GM18907 (cell line): ENCODE measurements around the gene ELK4.
A peak's percentile ranks its signal among the peaks of the same experiment; 100 is the strongest.

Experiments used
- ATAC-seq: cut with Tn5 transposase; IDR thresholded peaks from one replicate; pipeline ENCODE4 v1.9.1; 2021; ENCODE audit warnings: mild to moderate bottlenecking, moderate library complexity; ENCODE audit not compliant: unreplicated experiment

ELK4 gene

DNA sequence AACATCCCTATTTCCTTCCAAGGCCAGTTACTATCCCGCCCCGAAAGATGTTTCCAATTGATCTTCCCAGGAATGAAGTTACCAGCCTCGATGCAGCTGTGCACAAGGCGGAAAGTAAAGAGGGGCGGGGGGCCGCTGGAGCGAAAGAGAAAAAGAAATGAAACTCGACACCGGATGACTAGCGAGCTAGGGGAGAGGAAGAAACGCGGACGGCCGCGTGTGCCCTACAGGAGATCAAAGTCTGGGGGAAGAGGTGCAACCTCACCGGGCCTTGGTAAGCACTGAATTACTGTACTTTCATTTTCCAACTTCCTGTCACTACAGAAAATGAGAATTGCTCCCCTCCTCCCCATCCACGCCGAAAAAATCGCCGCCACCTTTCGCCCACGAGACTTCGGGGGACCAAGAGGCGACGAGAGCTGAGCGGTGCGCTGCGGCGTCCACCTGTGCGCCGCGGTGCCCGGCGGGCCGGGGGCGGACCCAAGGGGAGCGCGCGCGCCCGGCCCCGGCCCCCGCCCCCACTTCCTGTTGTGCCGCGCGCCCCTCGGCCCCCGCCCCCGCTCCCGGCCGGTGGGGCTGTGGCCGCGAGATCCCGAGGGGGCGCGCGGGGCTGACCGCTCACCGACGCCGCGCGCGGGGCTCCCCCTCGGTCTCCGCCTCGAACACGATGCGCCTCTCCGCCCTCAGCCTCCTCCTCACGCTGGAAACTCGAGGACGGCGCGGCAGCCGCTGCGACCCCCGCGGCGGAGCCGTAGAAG is 622 bp downstream of the ELK4 start:
- peak; percentile 70 for ATAC-seq

DNA sequence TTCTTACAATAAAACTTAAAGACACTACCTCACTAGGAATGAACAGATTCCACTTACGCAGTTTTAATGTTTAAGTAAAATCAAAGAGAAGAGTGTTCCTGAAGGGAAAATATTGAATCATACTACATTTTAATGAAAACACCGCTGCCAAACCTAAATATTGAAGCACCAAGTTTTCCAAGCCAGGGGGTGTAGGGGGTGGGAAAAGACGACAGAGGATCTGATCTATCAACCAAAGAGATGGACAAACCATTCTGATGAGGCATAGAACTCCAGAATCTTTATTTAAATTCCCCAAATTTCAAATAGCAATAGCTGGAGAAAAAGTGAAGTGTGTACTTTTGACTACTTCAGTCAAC is 1.2 kb downstream of the ELK4 start:
- no peak for ATAC-seq

DNA sequence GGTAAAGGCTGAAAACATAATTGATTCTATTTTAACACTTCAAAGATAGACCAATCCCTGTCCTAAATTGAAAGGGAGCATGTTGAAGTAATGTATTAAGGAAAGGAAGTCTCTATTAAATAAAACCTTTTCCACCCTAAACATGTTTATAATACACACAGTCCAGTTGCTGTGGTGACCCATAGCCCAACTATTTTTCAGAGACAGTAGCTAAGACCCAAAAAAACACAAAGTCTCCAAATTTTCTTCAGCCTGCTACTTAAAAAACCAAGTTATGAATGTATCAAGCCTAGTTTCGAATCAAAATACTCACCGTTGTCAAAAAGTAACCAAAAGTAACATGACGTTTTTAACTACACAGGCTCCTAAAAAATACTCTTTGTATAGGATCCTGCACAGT is 1.6 kb downstream of the ELK4 start:
- ATAC-seq: no peak

DNA sequence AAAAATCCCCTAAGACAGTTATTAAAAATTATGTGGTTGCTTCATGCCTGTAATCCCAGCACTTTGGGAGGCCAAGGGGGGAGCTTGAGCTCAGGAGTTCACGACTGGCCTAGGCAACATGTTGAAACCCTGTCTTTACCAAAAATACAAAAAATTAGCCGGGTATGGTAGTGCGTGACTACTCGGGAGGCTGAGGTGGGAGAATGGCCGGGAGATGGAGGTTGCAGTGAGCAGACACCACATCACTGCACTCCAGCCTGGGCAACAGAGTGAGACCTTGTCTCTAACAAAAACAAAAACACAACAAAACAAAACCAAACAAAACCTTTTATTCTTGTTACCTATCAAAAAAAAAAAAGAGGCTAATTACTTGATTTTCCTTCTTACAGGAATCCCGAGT is 2.1 kb downstream of the ELK4 start:
- ATAC-seq: no peak

DNA sequence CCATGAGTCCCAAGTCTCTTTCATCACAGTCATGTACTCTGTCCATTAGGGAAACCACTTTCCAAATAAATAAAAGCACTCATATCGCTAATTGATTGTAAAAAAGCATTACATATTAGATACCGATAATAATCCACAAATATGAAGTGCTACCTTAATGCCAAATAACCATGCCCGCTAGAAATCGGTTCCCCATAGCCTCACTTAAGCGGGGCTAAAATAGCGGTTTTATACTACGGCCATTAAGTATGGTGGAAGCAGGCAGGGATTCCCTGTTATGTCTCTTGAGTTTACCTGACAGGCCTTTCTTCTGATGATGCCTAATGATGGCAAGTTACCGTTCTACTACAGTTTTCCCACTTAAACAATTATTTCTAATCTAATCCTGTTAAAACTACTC is 3.9 kb downstream of the ELK4 start:
- no peak for ATAC-seq

DNA sequence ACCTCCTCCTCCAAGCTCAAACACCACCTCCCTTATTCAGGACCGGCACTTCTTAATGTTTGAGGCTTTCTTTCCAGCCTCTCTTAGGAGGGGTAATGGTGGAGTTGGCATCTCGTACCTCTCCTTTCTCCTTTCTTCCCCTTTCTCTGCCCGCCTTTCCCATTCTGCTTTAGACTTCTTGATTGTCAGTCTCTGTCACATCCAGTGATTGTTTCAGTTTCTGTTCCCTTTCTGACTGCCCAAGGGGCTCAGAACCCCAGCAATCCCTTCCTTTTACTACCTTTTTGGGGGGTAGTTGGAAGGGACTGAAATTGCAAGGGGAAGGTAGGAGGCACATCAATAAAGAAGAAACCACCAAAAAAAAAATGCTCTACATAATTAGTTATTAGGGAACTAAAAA is 5.6 kb downstream of the ELK4 start:
- no peak for ATAC-seq

DNA sequence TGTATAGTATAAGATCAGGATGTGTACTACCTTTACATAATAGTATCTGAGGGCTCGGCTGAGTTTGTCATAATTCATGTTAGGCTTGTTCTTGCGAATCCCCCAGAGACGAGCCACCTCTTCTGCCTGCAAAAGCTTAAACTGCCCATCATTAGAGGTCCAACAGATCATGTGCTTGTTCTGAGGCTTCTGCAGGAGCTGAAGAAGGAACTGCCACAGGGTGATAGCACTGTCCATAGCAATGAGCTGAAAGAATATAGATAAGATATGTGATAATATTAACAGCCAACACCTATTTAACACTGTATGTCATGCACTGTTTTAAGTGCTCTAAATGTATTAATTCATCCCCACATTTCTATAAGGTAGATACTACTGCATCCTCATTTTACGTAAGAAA is 8.2 kb downstream of the ELK4 start:
- no peak for ATAC-seq

DNA sequence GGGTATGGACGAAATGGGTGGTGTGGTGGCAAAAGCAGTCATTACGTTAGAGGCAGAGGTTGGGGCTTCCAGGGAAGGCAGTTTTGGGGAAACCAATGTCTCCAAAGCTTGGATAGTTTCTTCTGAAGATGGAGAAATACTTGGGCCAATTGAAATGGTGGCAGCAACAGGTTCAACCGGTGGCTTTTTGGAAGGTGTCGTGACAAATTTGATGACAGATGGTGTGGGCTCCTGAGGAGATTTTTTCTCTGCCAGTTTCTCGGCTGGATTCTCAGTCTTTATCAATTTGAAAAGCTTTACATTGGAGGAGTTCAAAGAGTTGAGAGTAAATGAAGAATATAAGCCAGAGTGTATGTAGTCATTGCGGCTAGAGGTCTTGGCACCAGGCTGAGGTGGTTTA is 11.5 kb downstream of the ELK4 start:
- no peak for ATAC-seq

DNA sequence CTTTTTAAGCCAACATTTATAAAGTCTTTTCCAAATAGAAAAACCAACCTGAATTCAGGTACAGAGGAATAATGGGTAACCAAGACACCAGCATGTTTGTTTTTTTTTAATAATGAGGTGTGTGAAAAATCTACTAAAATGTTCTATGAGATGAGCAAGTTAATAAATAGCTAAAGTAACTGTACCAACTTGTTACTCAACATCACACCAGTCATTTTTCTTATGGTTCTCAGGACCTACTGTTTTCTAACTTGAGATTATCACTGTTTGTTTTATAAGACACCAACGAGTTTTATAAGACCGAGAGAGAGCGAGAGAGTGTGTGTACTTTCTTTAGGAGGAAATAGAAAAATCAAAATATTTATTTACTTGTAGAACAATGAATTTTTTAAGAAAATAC is 12.4 kb downstream of the ELK4 start:
- no peak for ATAC-seq

DNA sequence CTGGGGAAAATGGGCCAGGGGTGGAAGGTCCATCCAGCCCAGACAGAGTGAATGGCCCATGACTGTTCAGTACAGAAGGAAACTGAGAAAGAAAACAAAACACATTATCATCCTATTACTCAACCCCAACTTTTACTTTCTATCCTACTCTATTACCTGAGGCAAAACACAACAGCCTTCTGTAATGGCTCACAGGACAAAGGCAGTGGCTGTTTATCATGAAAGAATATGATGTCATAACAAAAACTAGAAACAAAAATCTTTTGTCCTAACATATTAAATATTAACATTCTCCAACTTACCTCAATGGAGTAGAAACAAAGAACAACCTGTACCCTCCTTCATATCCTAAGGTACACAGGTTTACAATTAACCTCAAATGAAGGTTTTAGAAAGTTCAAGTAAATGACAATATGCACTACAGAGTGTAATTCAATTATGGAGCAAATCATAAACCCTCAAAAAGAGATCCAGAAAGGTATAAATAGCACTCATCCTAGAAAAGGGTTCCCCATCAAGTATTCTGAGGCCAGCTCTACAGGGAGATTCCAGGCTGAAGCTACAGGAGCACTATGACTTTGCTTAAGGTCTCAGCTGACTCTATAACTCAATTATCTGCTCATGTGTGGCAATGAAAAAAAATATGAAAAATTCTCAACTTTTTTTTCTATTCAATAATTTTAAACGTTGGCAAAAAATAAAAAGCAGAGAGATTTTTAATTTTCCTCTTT is 15.1 kb downstream of the ELK4 start:
- ATAC-seq: peak; percentile 80

DNA sequence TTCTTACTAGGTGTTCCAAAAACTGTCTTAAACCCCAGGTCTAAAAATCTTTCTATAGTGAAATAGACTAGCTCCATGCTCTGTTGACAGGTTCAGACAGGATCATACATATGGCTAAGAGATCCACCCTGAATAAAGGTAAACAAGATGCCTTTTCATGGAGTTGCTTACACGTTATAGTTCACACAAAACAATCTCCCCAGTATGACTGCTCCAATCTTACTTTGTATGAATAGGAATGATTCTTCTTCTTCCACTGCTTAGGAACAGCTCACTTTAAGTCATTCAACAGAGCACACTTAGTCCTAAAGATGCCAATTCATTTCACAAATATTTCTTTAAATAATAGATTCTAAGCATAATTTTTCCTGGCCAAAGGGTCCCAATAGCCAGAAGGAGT is 16.0 kb downstream of the ELK4 start:
- ATAC-seq: no peak

DNA sequence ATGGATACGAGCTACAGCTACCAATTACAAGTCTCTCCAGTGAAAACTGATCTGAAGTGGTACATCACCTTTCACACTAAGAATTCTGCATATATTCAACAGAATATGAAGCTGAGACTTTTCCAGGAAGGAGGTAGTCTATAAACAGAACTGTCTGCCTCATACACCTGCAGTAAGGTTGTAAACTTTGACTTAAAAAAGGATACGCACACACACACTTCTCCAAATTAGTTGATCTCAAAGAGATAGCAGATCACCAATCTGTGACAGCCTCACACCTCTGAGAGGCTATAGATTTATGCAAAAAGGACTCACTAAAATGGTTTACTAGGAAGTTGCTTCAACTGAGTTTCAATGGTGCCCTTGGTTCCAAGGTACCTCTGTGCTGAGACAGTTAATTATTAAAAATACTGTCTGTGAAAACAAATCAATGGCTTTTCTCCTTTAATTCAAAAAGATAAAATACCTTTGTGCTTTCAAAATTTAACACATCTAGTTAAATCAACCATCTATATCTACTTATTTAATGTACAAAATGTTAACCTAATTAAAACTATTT is 17.9 kb downstream of the ELK4 start:
- ATAC-seq: no peak

DNA sequence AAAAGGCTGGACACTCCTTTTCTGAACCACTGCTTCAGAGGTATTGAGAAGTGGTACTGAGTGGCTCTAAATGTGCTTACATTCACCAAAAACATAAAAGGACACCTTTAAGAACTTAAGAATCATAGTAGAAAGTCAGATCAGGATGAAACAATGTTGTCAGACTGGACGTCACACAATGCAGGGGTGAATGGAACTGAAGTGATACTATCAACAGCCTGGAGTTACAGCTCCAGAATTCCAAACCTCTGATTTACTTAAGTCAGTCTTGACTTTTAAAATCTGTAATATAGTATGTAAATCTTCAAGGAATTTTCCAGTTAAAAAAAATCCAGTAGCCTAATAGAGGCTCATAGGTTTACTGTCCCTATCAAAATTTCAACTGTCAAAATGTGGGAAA is 19.3 kb downstream of the ELK4 start:
- ATAC-seq: no peak

DNA sequence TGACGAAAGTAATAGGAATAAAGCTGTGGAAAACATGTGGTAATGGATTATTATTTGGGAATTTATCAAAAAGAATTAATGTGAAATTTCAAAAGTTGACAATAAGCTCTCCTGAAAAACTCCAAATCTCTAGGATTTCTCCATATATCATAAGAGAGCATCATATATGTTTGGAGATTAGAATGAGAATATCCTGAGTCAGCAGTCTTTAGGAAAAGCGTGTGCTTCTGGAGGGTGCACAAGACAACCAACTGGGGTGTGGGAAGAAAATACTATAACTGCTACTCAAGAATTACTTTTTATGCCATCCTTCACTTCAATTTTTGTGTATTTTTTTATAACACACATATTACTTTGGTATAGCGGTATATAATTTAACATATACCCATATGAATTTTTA is 19.7 kb downstream of the ELK4 start:
- ATAC-seq: no peak

DNA sequence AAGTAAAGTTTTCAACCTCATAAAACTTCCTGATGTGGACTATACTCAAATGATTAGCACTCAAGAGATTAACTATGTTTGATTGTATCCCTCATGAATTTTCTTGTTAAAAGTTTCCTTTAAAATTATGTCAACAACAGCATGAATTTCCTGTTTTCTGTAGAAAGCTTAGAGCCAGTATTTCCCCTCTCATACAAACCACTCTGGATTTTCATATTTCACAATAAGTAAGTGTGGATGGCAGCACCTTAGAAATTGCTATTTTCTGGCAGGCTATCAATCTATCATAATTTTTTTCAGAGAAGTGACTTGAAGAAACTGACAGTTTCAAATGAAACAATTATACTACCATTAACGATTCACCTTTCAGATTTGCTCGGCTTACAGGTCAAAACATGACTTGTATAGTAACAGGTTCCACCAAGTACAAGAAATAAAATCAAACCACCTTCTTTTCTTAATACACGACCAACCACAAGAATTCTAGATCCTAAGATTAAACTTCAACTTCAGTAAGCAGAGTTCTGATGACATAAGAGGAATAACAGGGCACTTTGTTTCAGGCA is 20.8 kb downstream of the ELK4 start:
- no peak for ATAC-seq

DNA sequence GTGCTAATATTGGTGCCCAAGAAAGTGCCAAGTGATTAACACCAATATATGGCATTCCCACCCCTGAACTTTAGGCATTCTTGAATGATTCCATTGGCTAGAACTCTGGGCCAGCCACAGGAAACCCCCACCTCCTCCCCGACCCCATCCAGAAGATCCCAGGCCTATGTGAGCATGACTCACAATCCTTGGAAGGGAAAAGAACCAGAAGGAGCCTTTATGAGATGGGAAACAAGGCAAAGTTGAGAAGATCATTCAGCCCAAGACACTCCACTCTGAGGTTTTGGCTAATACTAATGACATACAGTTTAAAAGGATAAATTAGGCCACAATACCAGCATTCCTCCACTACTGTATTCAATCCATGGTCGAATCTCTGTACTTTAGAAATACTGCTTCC is 21.8 kb downstream of the ELK4 start:
- ATAC-seq: no peak

DNA sequence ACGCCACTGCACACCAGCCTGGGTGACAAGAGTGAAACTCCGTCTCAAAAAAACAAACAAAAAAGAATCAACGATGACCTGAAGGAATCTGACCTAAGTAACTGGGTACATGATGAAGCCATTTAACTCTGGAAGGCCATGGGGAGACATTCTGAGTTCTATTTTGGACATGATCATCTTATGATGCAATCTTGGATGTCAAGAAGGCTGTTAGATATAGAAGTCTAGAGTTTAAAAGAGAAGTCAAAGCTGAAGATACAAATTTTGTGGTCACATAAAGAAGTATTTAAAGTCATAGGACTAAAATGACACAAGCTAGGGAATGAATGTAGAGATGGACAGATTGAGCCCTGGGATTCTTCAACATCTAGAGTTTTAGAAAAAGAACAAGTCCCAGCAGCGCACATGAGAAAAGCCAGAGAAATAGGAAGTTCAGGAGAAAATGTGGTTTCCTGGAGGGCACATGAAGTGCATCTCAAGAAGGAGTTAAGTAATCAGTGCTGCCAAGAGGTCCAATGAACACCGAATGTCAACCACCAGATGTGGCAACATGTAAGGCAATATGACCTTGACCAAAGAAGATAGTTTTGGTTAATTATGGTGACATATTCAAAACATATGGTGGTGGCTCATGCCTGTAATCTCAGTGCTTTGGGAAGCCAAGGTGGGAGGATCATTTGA is 26.8 kb downstream of the ELK4 start:
- ATAC-seq: no peak

DNA sequence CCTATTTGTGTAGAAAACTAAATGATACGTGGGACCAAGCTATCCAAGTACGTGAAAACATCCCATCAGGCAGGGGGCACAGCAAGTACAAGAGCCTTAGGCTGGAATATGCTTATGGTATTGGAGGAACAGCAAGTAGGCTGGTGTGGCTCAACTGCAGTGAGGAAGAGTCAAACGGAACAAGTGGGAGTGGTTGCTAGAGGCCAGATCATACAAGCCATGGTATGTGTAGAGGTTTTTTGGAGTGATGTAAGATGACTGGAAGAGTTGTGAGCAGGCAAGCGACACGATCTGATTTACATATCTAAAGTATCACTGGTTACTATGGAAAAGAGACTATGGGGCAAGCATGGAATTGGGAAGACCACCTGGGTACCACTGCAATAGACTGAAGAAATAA is 27.8 kb downstream of the ELK4 start:
- ATAC-seq: no peak

DNA sequence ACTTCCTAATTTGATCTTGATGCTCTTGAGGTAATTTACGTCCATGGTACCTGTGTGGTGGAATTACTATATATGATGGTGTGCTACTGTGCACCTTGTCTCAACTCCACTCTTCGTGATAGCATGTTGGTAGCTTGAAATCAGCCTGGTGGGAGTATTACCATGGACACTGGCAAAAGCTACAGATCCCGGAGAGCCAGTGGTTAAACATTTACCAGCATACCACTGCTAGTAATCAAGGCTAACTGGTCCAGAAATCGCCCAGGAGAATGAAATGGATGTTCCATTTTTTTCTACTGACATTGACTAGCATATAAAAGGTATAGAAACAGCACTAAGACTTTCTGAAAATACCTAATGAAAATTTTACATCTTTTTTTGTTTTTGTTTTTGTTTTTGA is 30.6 kb downstream of the ELK4 start:
- no peak for ATAC-seq

DNA sequence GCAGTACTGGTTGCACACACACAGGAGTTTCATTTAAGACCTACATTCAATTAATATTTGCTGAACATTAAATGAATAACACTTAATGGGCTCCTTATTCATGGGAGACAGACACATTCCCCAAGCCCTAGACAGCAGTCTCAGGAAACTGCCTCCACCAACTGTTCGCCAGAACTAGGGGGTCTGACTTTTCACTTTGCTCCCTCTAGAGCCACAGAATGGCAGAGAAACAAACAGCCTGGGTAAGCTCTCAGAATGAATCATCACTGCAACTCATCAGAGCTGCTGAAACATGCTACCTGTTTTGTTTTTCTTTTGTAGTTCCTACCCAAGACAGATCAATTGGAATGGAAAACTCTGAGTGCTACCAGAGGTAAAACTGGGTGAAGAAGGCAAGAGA is 31.7 kb downstream of the ELK4 start:
- ATAC-seq: peak; percentile 57

DNA sequence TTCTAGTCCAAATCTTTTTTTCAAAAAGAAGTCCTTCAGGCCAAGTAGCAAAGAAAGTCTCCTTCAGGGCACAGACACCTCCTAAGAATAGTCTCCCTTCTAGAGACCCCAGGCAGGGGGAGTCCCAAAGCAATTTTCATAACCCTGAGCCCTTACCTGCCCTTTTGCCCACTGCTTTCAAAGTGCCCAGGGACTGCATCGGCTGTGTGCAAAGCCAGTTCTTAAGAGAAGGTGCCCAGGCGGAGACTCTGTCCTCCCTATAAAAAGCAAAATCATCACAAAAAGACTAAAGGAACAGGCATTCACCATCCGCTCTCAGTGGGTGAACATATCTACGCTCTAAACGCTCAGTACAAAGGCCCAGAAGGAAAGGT is 32.2 kb downstream of the ELK4 start:
- ATAC-seq: no peak
